ENCODE measurements around the gene LGSN.
"Not testable (repeated sequence)": the region's sequence is repeated elsewhere in the genome, so short reads cannot be mapped to it uniquely, and the experiment has no call there.

LGSN gene

GRCh38 chr6:63306420-63306819 is 13.4 kb downstream of the LGSN start:
- DNase-seq (ENCODE audit: low read depth in 2 of 2) = no peak

- DNase-seq (ENCODE audit: low read depth in 2 of 2) = no peak
Observed at GRCh38 chr6:63305277-63305676, 14.5 kb downstream of the LGSN start.

- no peak for DNase-seq (ENCODE audit: low read depth in 2 of 2)
Observed at GRCh38 chr6:63303476-63303875, 16.3 kb downstream of the LGSN start.

- DNase-seq (ENCODE audit: low read depth in 2 of 2) = no peak
Observed at GRCh38 chr6:63299667-63300066, 20.1 kb downstream of the LGSN start.

- no peak for DNase-seq (ENCODE audit: low read depth in 2 of 2)
Observed at GRCh38 chr6:63295553-63296194, 24.1 kb downstream of the LGSN start.

- DNase-seq (ENCODE audit: low read depth in 2 of 2) = no peak
Observed at GRCh38 chr6:63290492-63291058, 29.2 kb downstream of the LGSN start.

- no peak for DNase-seq (ENCODE audit: low read depth in 2 of 2)
Observed at GRCh38 chr6:63289269-63289872, 30.4 kb downstream of the LGSN start.

- DNase-seq (ENCODE audit: low read depth in 2 of 2) = no peak
Observed at GRCh38 chr6:63280639-63281180, 39.1 kb downstream of the LGSN start.

GRCh38 chr6:63278916-63279315 is 40.9 kb downstream of the LGSN start:
- no peak for DNase-seq (ENCODE audit: low read depth in 2 of 2)

GRCh38 chr6:63275953-63276352 is 43.8 kb downstream of the LGSN start:
- DNase-seq (ENCODE audit: low read depth in 2 of 2) = no peak

GRCh38 chr6:63274795-63275430 is 44.9 kb downstream of the LGSN start:
- DNase-seq (ENCODE audit: low read depth in 2 of 2) = not testable (repeated sequence)

GRCh38 chr6:63272397-63272796 is 47.4 kb downstream of the LGSN start:
- DNase-seq (ENCODE audit: low read depth in 2 of 2) = no peak

GRCh38 chr6:63269470-63269869 is 50.3 kb downstream of the LGSN start:
- no peak for DNase-seq (ENCODE audit: low read depth in 2 of 2)

GRCh38 chr6:63268574-63268973 is 51.2 kb downstream of the LGSN start:
- DNase-seq (ENCODE audit: low read depth in 2 of 2) = no peak

GRCh38 chr6:63267828-63268227 is 52.0 kb downstream of the LGSN start:
- no peak for DNase-seq (ENCODE audit: low read depth in 2 of 2)

GRCh38 chr6:63267046-63267445 is 52.7 kb downstream of the LGSN start:
- DNase-seq (ENCODE audit: low read depth in 2 of 2) = no peak

GRCh38 chr6:63263444-63263843 is 56.3 kb downstream of the LGSN start:
- DNase-seq (ENCODE audit: low read depth in 2 of 2) = no peak

GRCh38 chr6:63261820-63262219 is 58.0 kb downstream of the LGSN start:
- DNase-seq (ENCODE audit: low read depth in 2 of 2) = no peak

- no peak for DNase-seq (ENCODE audit: low read depth in 2 of 2)
Observed at GRCh38 chr6:63259153-63259552, 60.6 kb downstream of the LGSN start.

GRCh38 chr6:63249875-63250482 is 69.8 kb downstream of the LGSN start:
- no peak for DNase-seq (ENCODE audit: low read depth in 2 of 2)

- no peak for DNase-seq (ENCODE audit: low read depth in 2 of 2)
Observed at GRCh38 chr6:63246581-63246980, 73.2 kb downstream of the LGSN start.

- DNase-seq (ENCODE audit: low read depth in 2 of 2) = no peak
Observed at GRCh38 chr6:63245909-63246308, 73.9 kb downstream of the LGSN start.

Measured in stimulated activated CD4-positive, alpha-beta T cell treated with anti-CD3 and anti-CD28 coated beads, Interleukin-12 subunit alpha, Interleukin-12 subunit beta, amount 100 ng/mL, for 24 hours (primary cell).